ENCODE data around the gene SPINT2. TPM values are rescaled to one million over a fixed set of nuclear protein-coding genes. Genes with fewer than 3 reads are reported as not detected.
A peak's percentile ranks its signal among the peaks of the same experiment; 100 is the strongest.

SPINT2 gene
- total and polyA plus RNA-seq, 4 donors: 7.0 to 43.0 (median 10.7) TPM

DNA sequence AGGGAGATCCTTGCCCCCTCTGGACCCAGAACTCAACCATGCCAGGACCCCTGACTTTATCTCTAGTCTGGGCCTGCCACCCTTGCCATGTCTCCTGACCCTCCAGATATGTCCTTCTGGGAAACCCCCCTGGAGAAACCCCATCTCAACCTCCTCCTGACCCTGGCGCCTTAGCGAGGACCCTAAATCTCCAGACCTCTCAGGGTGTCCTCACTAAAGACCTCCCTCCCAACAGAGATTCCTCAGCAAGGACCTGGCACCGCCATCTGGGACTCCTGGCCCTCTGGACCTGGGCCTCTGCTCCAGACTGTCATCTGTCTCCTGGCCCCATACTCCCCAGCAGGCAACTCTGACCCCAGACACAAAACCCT is 56.6 kb downstream of the SPINT2 start:
- no peak for TF ChIP-seq RXRA (IDR thresholded peaks at IDR 0.05)
- TF ChIP-seq JUND (IDR thresholded peaks at IDR 0.05): no peak
- Histone ChIP-seq H3K9me3 (ENCODE audit: control insufficient read depth in 4 of 4, low read length in 3 of 4) (no peaks in the 10 kb centered on the region), H3K4me1 (ENCODE audit: control insufficient read depth in 4 of 4, insufficient read depth in 4 of 4, low read length in 3 of 4) (peaks cover 0 to 14% (median 9%) of the 10 kb centered on the region in 4 donors), H3K4me3 (ENCODE audit: low read depth in 1 of 3, low read length in 3 of 3) (peak overlapping the region in 1 of 3 donors; percentile 52), H3K27ac (ENCODE audit: low read depth in 1 of 2, low read length in 2 of 2) (peak overlapping the region; percentile 72 to 82), H3K36me3 (ENCODE audit: control insufficient read depth in 4 of 4, insufficient read depth in 3 of 4, low read depth in 1 of 4, low read length in 3 of 4) (no peaks in the 10 kb centered on the region), H3K27me3 (ENCODE audit: control insufficient read depth in 4 of 4, insufficient read depth in 4 of 4, low read length in 3 of 4) (no peaks in the 10 kb centered on the region), H3K9ac (ENCODE audit: low read depth in 1 of 2, low read length in 2 of 2) (no peak overlapping the region)
- WGBS: 75% methylated on average over 3 of the region's 3 CpGs
- no peak for DNase-seq (ENCODE audit: low spot score)

DNA sequence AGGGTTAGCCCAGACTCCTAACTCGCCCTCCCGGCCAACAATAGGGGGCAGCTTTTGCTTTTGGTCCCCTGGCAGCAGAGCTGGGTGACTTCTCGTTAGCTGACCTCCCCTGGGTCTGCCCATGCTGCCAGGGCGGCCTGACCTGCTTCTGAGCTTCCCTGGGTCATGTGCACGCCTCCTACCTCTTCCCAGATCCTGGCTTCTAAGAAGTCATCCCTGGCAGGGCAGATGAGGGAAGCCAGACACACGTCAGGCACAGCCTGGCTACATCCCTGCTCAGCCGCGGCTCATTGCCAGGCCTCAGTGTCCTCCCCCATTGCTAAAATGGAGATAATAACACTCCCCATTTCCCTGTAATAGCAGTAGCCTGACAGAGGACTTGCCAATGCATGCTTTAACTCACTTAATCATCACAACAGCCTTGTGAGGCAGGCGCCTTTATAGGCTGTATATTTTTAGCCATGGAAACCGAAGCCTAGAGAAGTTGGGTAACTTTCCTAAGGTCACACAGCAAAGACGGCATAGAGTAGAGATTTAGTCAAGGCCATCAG is 57.3 kb downstream of the SPINT2 start:
- WGBS: 66% methylated on average over 11 of the region's 11 CpGs
- Histone ChIP-seq H3K27ac (ENCODE audit: low read depth in 1 of 2, low read length in 2 of 2) (peak overlapping the region; percentile 25 to 54), H3K4me1 (ENCODE audit: control insufficient read depth in 4 of 4, insufficient read depth in 4 of 4, low read length in 3 of 4) (peaks cover 0 to 11% (median 6%) of the 10 kb centered on the region in 4 donors), H3K36me3 (ENCODE audit: control insufficient read depth in 4 of 4, insufficient read depth in 3 of 4, low read depth in 1 of 4, low read length in 3 of 4) (peaks cover 0 to 1% (median 0%) of the 10 kb centered on the region in 4 donors), H3K27me3 (ENCODE audit: control insufficient read depth in 4 of 4, insufficient read depth in 4 of 4, low read length in 3 of 4) (no peaks in the 10 kb centered on the region), H3K4me3 (ENCODE audit: low read depth in 1 of 3, low read length in 3 of 3) (peak overlapping the region in 1 of 3 donors; percentile 52), H3K9me3 (ENCODE audit: control insufficient read depth in 4 of 4, low read length in 3 of 4) (no peaks in the 10 kb centered on the region), H3K9ac (ENCODE audit: low read depth in 1 of 2, low read length in 2 of 2) (no peak overlapping the region)
- no peak for DNase-seq (ENCODE audit: low spot score)
- TF ChIP-seq JUND (IDR thresholded peaks at IDR 0.05): no peak
- TF ChIP-seq HNF4G (IDR thresholded peaks at IDR 0.05): no peak
- peak; percentile 18 for TF ChIP-seq SP1 (IDR thresholded peaks at IDR 0.05)
- peak in 1 of 2 donors; percentile 25 for TF ChIP-seq RAD21 (IDR thresholded peaks at IDR 0.05)
- no peak for TF ChIP-seq TAF1 (conservative IDR thresholded peaks at IDR 0.05)
- TF ChIP-seq NR2F2 (IDR thresholded peaks at IDR 0.05): peak; percentile 59
- peak in 1 of 2 donors; percentile 5 for TF ChIP-seq RXRA (IDR thresholded peaks at IDR 0.05)

DNA sequence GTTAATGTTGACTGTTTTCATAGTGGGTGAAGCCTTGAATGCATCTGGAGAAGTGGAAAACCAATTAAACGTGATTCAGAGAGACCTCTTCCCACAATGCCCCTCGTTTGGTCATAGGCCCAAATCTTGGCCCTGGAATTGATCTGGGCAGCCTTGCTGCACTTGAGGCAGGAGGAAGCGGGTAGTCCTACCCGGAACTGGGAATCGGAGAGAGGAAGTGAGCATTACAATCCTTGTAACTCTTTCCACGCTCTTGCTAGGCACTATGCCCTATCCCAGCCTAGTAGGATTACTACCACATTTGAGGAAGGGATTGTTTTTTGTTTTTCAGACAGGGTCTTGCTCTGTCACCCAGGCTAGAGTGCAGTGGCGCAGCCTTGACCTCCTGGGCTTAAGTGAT is 58.9 kb downstream of the SPINT2 start:
- Histone ChIP-seq H3K27ac (ENCODE audit: low read depth in 1 of 2, low read length in 2 of 2) (no peak overlapping the region), H3K4me1 (ENCODE audit: control insufficient read depth in 4 of 4, insufficient read depth in 4 of 4, low read length in 3 of 4) (peaks cover 0 to 11% (median 6%) of the 10 kb centered on the region in 4 donors), H3K27me3 (ENCODE audit: control insufficient read depth in 4 of 4, insufficient read depth in 4 of 4, low read length in 3 of 4) (no peaks in the 10 kb centered on the region), H3K4me3 (ENCODE audit: low read depth in 1 of 3, low read length in 3 of 3) (no peak overlapping the region), H3K36me3 (ENCODE audit: control insufficient read depth in 4 of 4, insufficient read depth in 3 of 4, low read depth in 1 of 4, low read length in 3 of 4) (peaks cover 0 to 10% (median under 1%) of the 10 kb centered on the region in 4 donors), H3K9ac (ENCODE audit: low read depth in 1 of 2, low read length in 2 of 2) (no peak overlapping the region), H3K9me3 (ENCODE audit: control insufficient read depth in 4 of 4, low read length in 3 of 4) (no peaks in the 10 kb centered on the region)
- TF ChIP-seq YY1 (IDR thresholded peaks at IDR 0.05): no peak
- no peak for DNase-seq (ENCODE audit: low spot score)
- 70% methylated on average over 7 of the region's 7 CpGs for WGBS

DNA sequence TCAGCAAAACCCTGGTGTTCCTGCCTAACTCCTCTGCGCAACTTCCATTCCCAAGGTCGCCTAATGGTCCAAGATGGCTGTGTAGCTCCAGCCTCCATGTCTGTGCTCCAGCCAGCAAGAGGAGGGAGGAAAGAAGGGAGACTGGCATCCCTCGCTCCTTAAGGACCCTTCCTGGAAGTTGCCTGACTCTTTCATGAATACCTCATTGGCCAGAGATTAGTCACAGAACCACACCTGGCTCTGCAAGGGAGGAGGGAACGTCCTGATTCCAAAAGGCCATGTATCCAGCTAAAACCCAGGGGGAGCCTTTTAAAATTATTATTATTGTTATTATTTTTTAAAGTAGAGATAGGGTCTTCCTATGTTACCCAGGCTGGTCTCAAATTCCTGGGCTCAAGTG is 60.1 kb downstream of the SPINT2 start:
- no peak overlapping the region for H3K4me3 ChIP-seq (ENCODE audit: low read depth in 1 of 3, low read length in 3 of 3)
- no peak overlapping the region for H3K27ac ChIP-seq (ENCODE audit: low read depth in 1 of 2, low read length in 2 of 2)
- no peaks in the 10 kb centered on the region for H3K9me3 ChIP-seq (ENCODE audit: control insufficient read depth in 4 of 4, low read length in 3 of 4)
- TF ChIP-seq, protein P1, sequence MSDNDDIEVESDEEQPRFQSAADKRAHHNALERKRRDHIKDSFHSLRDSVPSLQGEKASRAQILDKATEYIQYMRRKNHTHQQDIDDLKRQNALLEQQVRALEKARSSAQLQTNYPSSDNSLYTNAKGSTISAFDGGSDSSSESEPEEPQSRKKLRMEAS (IDR thresholded peaks at IDR 0.05): no peak
- TF ChIP-seq, protein P2, sequence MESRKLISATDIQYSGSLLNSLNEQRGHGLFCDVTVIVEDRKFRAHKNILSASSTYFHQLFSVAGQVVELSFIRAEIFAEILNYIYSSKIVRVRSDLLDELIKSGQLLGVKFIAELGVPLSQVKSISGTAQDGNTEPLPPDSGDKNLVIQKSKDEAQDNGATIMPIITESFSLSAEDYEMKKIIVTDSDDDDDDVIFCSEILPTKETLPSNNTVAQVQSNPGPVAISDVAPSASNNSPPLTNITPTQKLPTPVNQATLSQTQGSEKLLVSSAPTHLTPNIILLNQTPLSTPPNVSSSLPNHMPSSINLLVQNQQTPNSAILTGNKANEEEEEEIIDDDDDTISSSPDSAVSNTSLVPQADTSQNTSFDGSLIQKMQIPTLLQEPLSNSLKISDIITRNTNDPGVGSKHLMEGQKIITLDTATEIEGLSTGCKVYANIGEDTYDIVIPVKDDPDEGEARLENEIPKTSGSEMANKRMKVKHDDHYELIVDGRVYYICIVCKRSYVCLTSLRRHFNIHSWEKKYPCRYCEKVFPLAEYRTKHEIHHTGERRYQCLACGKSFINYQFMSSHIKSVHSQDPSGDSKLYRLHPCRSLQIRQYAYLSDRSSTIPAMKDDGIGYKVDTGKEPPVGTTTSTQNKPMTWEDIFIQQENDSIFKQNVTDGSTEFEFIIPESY (IDR thresholded peaks at IDR 0.05): no peak
- TF ChIP-seq RXRA (IDR thresholded peaks at IDR 0.05): no peak
- TF ChIP-seq, protein P3, sequence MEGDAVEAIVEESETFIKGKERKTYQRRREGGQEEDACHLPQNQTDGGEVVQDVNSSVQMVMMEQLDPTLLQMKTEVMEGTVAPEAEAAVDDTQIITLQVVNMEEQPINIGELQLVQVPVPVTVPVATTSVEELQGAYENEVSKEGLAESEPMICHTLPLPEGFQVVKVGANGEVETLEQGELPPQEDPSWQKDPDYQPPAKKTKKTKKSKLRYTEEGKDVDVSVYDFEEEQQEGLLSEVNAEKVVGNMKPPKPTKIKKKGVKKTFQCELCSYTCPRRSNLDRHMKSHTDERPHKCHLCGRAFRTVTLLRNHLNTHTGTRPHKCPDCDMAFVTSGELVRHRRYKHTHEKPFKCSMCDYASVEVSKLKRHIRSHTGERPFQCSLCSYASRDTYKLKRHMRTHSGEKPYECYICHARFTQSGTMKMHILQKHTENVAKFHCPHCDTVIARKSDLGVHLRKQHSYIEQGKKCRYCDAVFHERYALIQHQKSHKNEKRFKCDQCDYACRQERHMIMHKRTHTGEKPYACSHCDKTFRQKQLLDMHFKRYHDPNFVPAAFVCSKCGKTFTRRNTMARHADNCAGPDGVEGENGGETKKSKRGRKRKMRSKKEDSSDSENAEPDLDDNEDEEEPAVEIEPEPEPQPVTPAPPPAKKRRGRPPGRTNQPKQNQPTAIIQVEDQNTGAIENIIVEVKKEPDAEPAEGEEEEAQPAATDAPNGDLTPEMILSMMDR (IDR thresholded peaks at IDR 0.05; ENCODE audit: low read depth, low read length, missing input control): no peak
- TF ChIP-seq HNF4A (conservative IDR thresholded peaks at IDR 0.05): no peak
- TF ChIP-seq HNF4G (IDR thresholded peaks at IDR 0.05): no peak
- H3K36me3 ChIP-seq (ENCODE audit: control insufficient read depth in 4 of 4, insufficient read depth in 3 of 4, low read depth in 1 of 4, low read length in 3 of 4): peaks cover 0 to 10% (median under 1%) of the 10 kb centered on the region in 4 donors
- H3K4me1 ChIP-seq (ENCODE audit: control insufficient read depth in 4 of 4, insufficient read depth in 4 of 4, low read length in 3 of 4): peaks cover 0 to 8% (median 5%) of the 10 kb centered on the region in 4 donors
- DNase-seq (ENCODE audit: low spot score): no peak
- H3K27me3 ChIP-seq (ENCODE audit: control insufficient read depth in 4 of 4, insufficient read depth in 4 of 4, low read length in 3 of 4): no peaks in the 10 kb centered on the region
- no peak overlapping the region for H3K9ac ChIP-seq (ENCODE audit: low read depth in 1 of 2, low read length in 2 of 2)
- 86% methylated on average over 4 of the region's 4 CpGs for WGBS
